A673 (cell line): ENCODE measurements around the gene THOC7. TPM values are rescaled to one million over a fixed set of nuclear protein-coding genes. Genes with fewer than 3 reads are reported as not detected.

Source experiments
- BruUV-seq: library from RNA; stranded (reverse); fragments of 400-500 nt; replicated peaks from 2 replicates; lab custom pipeline; 2021; lab: Mats Ljungman, UMichigan
- CTCF ChIA-PET: fragments of 300-600 bp; sonication (Branson Sonifier 250); formaldehyde crosslinking; loops from one replicate; lab custom pipeline; 2022; ENCODE audit warnings: antibody characterized with exemption; lab: Charles Lee
- POLR2A ChIA-PET: fragments of 300-600 bp; sonication (Branson Sonifier 250); formaldehyde crosslinking; loops from one replicate; lab custom pipeline; 2022; ENCODE audit warnings: antibody characterized with exemption; ENCODE audit not compliant: low non-redundant PET; lab: Charles Lee
- DNase-seq: peaks from one replicate; pipeline ENCODE4 v3.0.0-alpha.2; 2015; ENCODE audit warnings: low spot score
- H3K27ac ChIP-seq: fragments of 200-600 bp; sonication (generic); 2 replicates; pipeline ENCODE4 v1.5.1; 2016; ENCODE audit warnings: mixed run types, low read depth, mild to moderate bottlenecking, mixed read lengths, antibody characterized with exemption, low read length; ENCODE audit not compliant: poor library complexity, severe bottlenecking
- H3K27me3 ChIP-seq: fragments of 200-600 bp; sonication (generic); replicated peaks from 2 replicates; pipeline ENCODE4 v1.6.1; 2017; ENCODE audit warnings: mixed run types, low read depth, mild to moderate bottlenecking, mixed read lengths, antibody characterized with exemption, low read length; ENCODE audit not compliant: insufficient read depth, poor library complexity
- H3K36me3 ChIP-seq: fragments of 200-600 bp; sonication (generic); 2 replicates; pipeline ENCODE4 v1.6.1; 2016; ENCODE audit warnings: mixed run types, mild to moderate bottlenecking, mixed read lengths, antibody characterized with exemption, low read length; ENCODE audit not compliant: insufficient read depth, poor library complexity, severe bottlenecking
- H3K4me1 ChIP-seq: fragments of 200-600 bp; sonication (generic); 2 replicates; pipeline ENCODE4 v1.6.1; 2017; ENCODE audit warnings: mixed run types, mild to moderate bottlenecking, mixed read lengths, antibody characterized with exemption, low read length; ENCODE audit not compliant: insufficient read depth, poor library complexity, severe bottlenecking
- H3K4me3 ChIP-seq: fragments of 200-600 bp; sonication (generic); 2 replicates; pipeline ENCODE4 v1.5.1; 2016; ENCODE audit warnings: low read depth, mixed run types, mild to moderate bottlenecking, mixed read lengths, low read length; ENCODE audit not compliant: poor library complexity, severe bottlenecking
- H3K9me3 ChIP-seq: fragments of 200-600 bp; sonication (generic); 2 replicates; pipeline ENCODE4 v1.6.1; 2016; ENCODE audit warnings: mixed run types, low read depth, mild to moderate bottlenecking, mixed read lengths, antibody characterized with exemption, low read length; ENCODE audit not compliant: poor library complexity, severe bottlenecking
- EZH2 ChIP-seq: fragments of 200-600 bp; sonication (generic); IDR thresholded peaks from 2 replicates; pipeline ENCODE4 v1.6.1; 2017; ENCODE audit warnings: borderline replicate concordance, low read depth, mild to moderate bottlenecking, mixed read lengths, antibody characterized with exemption, low read length; ENCODE audit not compliant: poor library complexity, severe bottlenecking
- intact Hi-C: fragments of 100-400 bp; cut with micrococcal nuclease; formaldehyde crosslinking; loops from one replicate; pipeline ENCODE4 v1.10.0; 2022; ENCODE audit not compliant: unreplicated experiment
- total RNA-seq: library from RNA; stranded (reverse); gene quantifications from 2 replicates; pipeline ENCODE4 v1.2.3, GENCODE V29; 2021
- TF ChIP-seq, protein P1 (sequence below): fragments of 300-800, 200-600 bp; sonication (generic); conservative IDR thresholded peaks from 2 replicates; pipeline ENCODE4 v1.5.1; 2017; ENCODE audit warnings: low read depth, mild to moderate bottlenecking, antibody characterized with exemption, low read length, moderate library complexity, mixed read lengths

Gene THOC7
- total RNA-seq, 1 experiment from 2014 or later = 37.3 TPM

DNA sequence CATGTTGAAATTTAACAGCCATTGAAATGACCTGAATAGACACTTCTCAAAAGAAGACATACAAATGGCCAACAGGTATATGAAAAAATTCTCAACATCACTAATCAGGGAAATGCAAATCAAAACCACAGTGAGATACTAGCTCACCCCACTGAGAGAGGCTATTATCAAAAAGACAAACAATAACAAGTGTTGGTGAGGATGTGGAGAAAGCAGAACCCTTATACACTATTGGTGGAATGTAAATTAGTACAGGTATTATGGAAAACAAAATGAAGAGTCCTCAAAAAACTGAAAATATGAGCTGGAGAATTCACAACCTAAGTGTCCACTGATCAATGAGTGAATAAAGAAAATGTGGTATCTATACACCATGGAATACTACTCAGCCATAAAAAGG, 21.5 kb downstream of the THOC7 start:
- TF ChIP-seq, protein P1, sequence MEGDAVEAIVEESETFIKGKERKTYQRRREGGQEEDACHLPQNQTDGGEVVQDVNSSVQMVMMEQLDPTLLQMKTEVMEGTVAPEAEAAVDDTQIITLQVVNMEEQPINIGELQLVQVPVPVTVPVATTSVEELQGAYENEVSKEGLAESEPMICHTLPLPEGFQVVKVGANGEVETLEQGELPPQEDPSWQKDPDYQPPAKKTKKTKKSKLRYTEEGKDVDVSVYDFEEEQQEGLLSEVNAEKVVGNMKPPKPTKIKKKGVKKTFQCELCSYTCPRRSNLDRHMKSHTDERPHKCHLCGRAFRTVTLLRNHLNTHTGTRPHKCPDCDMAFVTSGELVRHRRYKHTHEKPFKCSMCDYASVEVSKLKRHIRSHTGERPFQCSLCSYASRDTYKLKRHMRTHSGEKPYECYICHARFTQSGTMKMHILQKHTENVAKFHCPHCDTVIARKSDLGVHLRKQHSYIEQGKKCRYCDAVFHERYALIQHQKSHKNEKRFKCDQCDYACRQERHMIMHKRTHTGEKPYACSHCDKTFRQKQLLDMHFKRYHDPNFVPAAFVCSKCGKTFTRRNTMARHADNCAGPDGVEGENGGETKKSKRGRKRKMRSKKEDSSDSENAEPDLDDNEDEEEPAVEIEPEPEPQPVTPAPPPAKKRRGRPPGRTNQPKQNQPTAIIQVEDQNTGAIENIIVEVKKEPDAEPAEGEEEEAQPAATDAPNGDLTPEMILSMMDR = no peak
- TF ChIP-seq EZH2 = no peak
- BruUV-seq = no TSS peak
- POLR2A ChIA-PET = no interaction called here
- no peaks in the 10 kb centered on the region for H3K4me1 ChIP-seq
- intact Hi-C loops = no loop called here
- H3K27ac ChIP-seq = no peak overlapping the region
- CTCF ChIA-PET = no interaction called here
- H3K36me3 ChIP-seq = no peaks in the 10 kb centered on the region
- no peaks in the 10 kb centered on the region for H3K9me3 ChIP-seq
- no peak for DNase-seq
- no peak overlapping the region for H3K4me3 ChIP-seq
- H3K27me3 ChIP-seq = no peaks in the 10 kb centered on the region

DNA sequence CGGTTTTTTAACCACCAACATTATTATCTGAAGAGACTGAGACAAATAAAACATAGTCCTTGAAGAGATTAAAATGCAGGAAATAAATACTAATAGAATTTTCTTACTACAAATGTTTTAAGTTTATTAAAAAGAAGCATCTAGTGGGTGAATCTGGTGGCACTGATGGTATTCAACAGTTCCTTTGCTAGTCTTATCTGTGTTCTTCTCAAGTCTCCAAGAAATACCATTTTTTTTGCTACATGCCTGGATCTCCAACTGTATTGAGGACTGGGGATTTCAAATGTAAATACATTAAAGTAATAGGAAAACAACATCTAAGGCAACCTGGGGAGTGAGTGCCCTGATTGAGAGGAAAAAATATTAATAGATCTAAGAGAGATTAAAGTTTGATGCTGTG, 21.9 kb downstream of the THOC7 start:
- Histone ChIP-seq H3K4me1 (no peaks in the 10 kb centered on the region), H3K27me3 (no peaks in the 10 kb centered on the region), H3K9me3 (no peaks in the 10 kb centered on the region), H3K4me3 (no peak overlapping the region), H3K27ac (no peak overlapping the region), H3K36me3 (no peaks in the 10 kb centered on the region)
- DNase-seq = no peak
- CTCF ChIA-PET = no interaction called here
- TF ChIP-seq, protein P1 = no peak
- TF ChIP-seq EZH2 = no peak
- POLR2A ChIA-PET = no interaction called here
- no TSS peak for BruUV-seq
- intact Hi-C loops = no loop called here

DNA sequence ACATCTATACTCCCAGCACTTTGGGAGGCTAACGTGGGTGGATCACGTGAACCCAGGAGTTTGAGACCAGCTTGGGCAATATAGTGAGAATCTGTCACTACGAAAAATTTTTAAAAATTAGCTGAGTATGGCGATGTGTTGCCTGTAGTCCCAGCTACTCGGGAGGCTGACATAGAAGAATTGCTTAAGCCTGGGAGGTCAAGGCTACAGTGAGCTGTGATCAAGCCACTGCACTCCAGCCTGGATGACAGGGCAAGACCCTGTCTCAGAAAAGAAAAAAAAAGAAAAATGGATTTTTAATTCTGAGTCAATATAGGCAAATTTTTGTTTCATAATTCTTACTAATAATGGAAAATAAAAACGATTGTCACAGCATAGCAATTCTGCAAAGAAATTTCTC, 31.2 kb downstream of the THOC7 start:
- no peaks in the 10 kb centered on the region for H3K27me3 ChIP-seq
- no peak for DNase-seq
- H3K4me3 ChIP-seq = no peak overlapping the region
- intact Hi-C loops = no loop called here
- H3K4me1 ChIP-seq = no peaks in the 10 kb centered on the region
- POLR2A ChIA-PET = no interaction called here
- CTCF ChIA-PET = no interaction called here
- no peaks in the 10 kb centered on the region for H3K9me3 ChIP-seq
- H3K27ac ChIP-seq = no peak overlapping the region
- no peaks in the 10 kb centered on the region for H3K36me3 ChIP-seq
- no peak for TF ChIP-seq EZH2
- TF ChIP-seq, protein P1 = no peak
- no TSS peak for BruUV-seq
